Measurements from ENCODE around the gene KLHL26. TPM values are rescaled to one million over a fixed set of nuclear protein-coding genes. Genes with fewer than 3 reads are reported as not detected.
A peak's percentile ranks its signal among the peaks of the same experiment; 100 is the strongest.

Gene KLHL26
- total and polyA plus RNA-seq, 9 of the 15 experiments (the other 6 are each of a cell fraction or from before 2014, with no cell fraction given) = 0.13 to 13.3 (median 1.4) TPM

GRCh38 chr19:18655173-18655844 lies 18.5 kb downstream of the KLHL26 start:
- no peaks in the 10 kb centered on the region for H3K9me3 ChIP-seq (replicated peaks; ENCODE audit: control insufficient read depth, insufficient read depth, low read depth, low read length)
- intact Hi-C loops (cut with micrococcal nuclease) (no loop called here), in situ Hi-C loops (cut with MboI) (no loop called here)
- no peaks in the 10 kb centered on the region for H3K79me2 ChIP-seq (ENCODE audit: control insufficient read depth, insufficient read depth, low read length)
- WGBS (ENCODE audit: insufficient coverage, low coverage, missing lambda C conversion rate) = 54% methylated on average over 13 of the region's 13 CpGs
- DNase-seq (ENCODE audit: extremely low read depth in 1 of 4, low spot score in 3 of 4) = no peak
- peak overlapping the region in 1 of 2 experiments; percentile 31; a peak in 2 of 4 replicates for H3K9ac ChIP-seq (ENCODE audit: insufficient read depth in 1 of 2, low read depth in 2 of 2, low read length in 2 of 2)
- no peak overlapping the region for H3K27ac ChIP-seq (ENCODE audit: extremely low read depth, low read depth, low read length)
- H3K4me1 ChIP-seq (replicated peaks in 1 of 2; ENCODE audit: control insufficient read depth in 2 of 2, insufficient read depth in 2 of 2, low read length in 2 of 2) = peaks cover 4 to 47% of the 10 kb centered on the region in 2 experiments; a peak in 4 of 5 replicates
- no peaks in the 10 kb centered on the region for H3K27me3 ChIP-seq (ENCODE audit: control insufficient read depth in 2 of 2, insufficient read depth in 2 of 2, low read length in 2 of 2)
- H3K4me2 ChIP-seq (ENCODE audit: insufficient read depth, low read length) = no peak overlapping the region
- no peak for FAIRE-seq
- peaks cover 53% of the 10 kb centered on the region for H4K20me1 ChIP-seq (replicated peaks; ENCODE audit: control insufficient read depth, insufficient read depth, low read length)
- H3K36me3 ChIP-seq (ENCODE audit: control insufficient read depth, insufficient read depth, low read length) = no peaks in the 10 kb centered on the region; the same call in 2 of the 3 replicates
- no peak for ATAC-seq
- CTCF ChIA-PET (ENCODE audit: low intra/inter-chr PET ratio) = no interaction called here
- no peak overlapping the region for H3K4me3 ChIP-seq
- TF ChIP-seq BCOR (IDR thresholded peaks at IDR 0.05) (peak; percentile 50; the same call in 1 of the 2 replicates), MEIS2 (IDR thresholded peaks at IDR 0.05; ENCODE audit: partially characterized antibody) (no peak)
- POLR2A ChIA-PET = interaction anchor here (1.0 kb wide), 1 partner anchor 9 kb away, joined by 3 read pairs; no protein-coding TSS in a partner anchor
- H3K9me1 ChIP-seq (ENCODE audit: control insufficient read depth, insufficient read depth, low read length) = peaks cover 2% of the 10 kb centered on the region
- BruUV-seq (replicated peaks) = no TSS peak
- no peak overlapping the region for H2AFZ ChIP-seq (ENCODE audit: low read depth, low read length)

GRCh38 chr19:18656337-18657086 lies 19.7 kb downstream of the KLHL26 start:
- DNase-seq (ENCODE audit: extremely low read depth in 1 of 4, low spot score in 3 of 4) = no peak
- no peaks in the 10 kb centered on the region for H3K27me3 ChIP-seq (ENCODE audit: control insufficient read depth in 2 of 2, insufficient read depth in 2 of 2, low read length in 2 of 2)
- H3K4me3 ChIP-seq = no peak overlapping the region
- no peaks in the 10 kb centered on the region for H3K9me3 ChIP-seq (replicated peaks; ENCODE audit: control insufficient read depth, insufficient read depth, low read depth, low read length)
- H4K20me1 ChIP-seq (replicated peaks; ENCODE audit: control insufficient read depth, insufficient read depth, low read length) = peaks cover 54% of the 10 kb centered on the region; the same call in 1 of the 2 replicates
- no peak overlapping the region; a peak in 1 of 4 replicates for H3K9ac ChIP-seq (ENCODE audit: insufficient read depth in 1 of 2, low read depth in 2 of 2, low read length in 2 of 2)
- intact Hi-C loops (cut with micrococcal nuclease) (no loop called here), in situ Hi-C loops (cut with MboI) (no loop called here)
- ChIA-PET CTCF (ENCODE audit: low intra/inter-chr PET ratio) (no interaction called here), POLR2A (interaction anchor here (0.7 to 1.0 kb wide), 2 partner anchors 10 to 383 kb away, joined by 3 read pairs; no protein-coding TSS in a partner anchor)
- no peak overlapping the region for H3K4me2 ChIP-seq (ENCODE audit: insufficient read depth, low read length)
- no peak for ATAC-seq
- H3K9me1 ChIP-seq (ENCODE audit: control insufficient read depth, insufficient read depth, low read length) = peaks cover 2% of the 10 kb centered on the region
- H3K4me1 ChIP-seq (replicated peaks in 1 of 2; ENCODE audit: control insufficient read depth in 2 of 2, insufficient read depth in 2 of 2, low read length in 2 of 2) = peaks cover 7 to 48% of the 10 kb centered on the region in 2 experiments; a peak in 4 of 5 replicates
- H3K36me3 ChIP-seq (ENCODE audit: control insufficient read depth, insufficient read depth, low read length) = no peaks in the 10 kb centered on the region; the same call in 2 of the 3 replicates
- no peaks in the 10 kb centered on the region for H3K79me2 ChIP-seq (ENCODE audit: control insufficient read depth, insufficient read depth, low read length)
- no peak overlapping the region for H2AFZ ChIP-seq (ENCODE audit: low read depth, low read length)
- no TSS peak for BruUV-seq (replicated peaks)
- no peak overlapping the region for H3K27ac ChIP-seq (ENCODE audit: extremely low read depth, low read depth, low read length)
- WGBS (ENCODE audit: insufficient coverage, low coverage, missing lambda C conversion rate) = 48% methylated on average over 11 of the region's 19 CpGs
- FAIRE-seq = no peak
- TF ChIP-seq HDAC3 (IDR thresholded peaks at IDR 0.05; ENCODE audit: borderline replicate concordance, partially characterized antibody) (no peak), ELK3 (CRISPR knock-in tag; IDR thresholded peaks at IDR 0.05) (no peak), NONO (IDR thresholded peaks at IDR 0.05; ENCODE audit: low read depth in 2 of 2, low read length in 1 of 2) (no peak), ZNF639 (CRISPR knock-in tag; conservative IDR thresholded peaks at IDR 0.05 in 1 of 2, IDR thresholded peaks at IDR 0.05 in 1 of 2) (no peak), POLR2B (IDR thresholded peaks at IDR 0.05; ENCODE audit: low read depth, partially characterized antibody) (no peak), ZNF696 (CRISPR knock-in tag; conservative IDR thresholded peaks at IDR 0.05) (no peak), POLR3G (IDR thresholded peaks at IDR 0.05; ENCODE audit: extremely low read depth, insufficient read length, insufficient replicate concordance) (no peak), EP300 (IDR thresholded peaks at IDR 0.05; ENCODE audit: low read length) (no peak)
